Brain pericyte (primary cell): Measurements from ENCODE around the gene AMY2B.
"Not testable (repeated sequence)": the region's sequence is repeated elsewhere in the genome, so short reads cannot be mapped to it uniquely, and the experiment has no call there.

Experiments
- DNase-seq: peaks from one replicate; pipeline ENCODE4 v3.0.0-alpha.2; 2012; ENCODE audit warnings: low read depth, low spot score

The AMY2B gene

GRCh38 chr1:103616994-103617477 lies 45.6 kb downstream of the AMY2B start, which contains the start of gene AMY2A:
AMY2A (plus strand) TSS chr1:103617427; CDS start chr1:103617441, 14 bp downstream.
- not testable (repeated sequence) for DNase-seq

GRCh38 chr1:103627436-103627835 lies 56.0 kb downstream of the AMY2B start:
- not testable (repeated sequence) for DNase-seq
